Measurements from ENCODE around the gene IGLON5. TPM values are rescaled to one million over a fixed set of nuclear protein-coding genes. Genes with fewer than 3 reads are reported as not detected.

IGLON5 gene
- total and polyA plus RNA-seq, 12 donors = 0.14 to 0.19 TPM; not detected in 10

DNA sequence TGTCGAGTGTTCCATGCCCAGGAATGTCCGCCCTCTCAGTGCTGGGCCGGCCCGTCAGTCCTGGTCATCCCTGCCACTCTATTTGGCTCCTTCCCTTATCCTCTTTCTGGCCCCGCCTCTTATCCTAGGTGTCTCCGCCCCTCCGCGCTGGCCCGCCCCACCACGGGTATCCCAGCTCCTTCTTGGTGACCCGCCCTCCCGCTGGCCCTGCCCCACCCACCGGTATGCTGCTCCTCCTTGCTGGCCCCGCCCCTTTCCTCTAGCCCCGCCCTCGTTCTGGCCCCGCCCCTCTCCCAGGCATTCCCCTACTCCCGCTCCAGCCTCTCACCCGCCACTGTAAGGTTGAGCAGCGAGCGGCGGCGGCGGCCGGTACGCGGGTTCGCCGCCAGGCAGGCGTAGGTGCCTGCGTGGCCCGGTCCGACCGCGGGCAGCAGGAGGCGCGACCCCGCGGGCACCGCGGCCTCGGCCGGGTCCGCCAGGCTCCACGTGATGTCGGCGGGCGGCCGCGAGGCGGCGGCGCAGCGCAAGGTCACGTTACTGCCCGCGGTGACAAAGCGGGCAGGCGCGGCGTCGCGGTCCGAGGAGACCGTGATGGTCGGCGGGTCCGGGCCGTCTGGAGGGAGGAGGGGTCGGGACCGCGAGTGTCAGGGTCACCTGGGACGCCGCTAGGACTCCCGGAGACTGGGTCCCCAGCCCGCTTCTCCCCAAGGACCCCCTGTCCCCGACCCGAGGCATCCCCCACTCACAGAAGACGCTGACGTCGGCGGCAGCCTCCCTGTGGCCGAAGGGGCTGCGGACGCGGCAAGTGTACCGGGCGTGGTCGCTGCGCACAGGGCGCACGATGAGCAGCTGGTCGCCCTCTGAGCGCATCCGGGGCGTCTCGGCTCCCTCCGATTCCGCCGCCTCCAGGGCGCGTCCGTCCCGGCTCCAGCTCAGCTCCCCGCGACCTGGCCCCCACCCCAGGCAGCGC is 28.5 kb downstream of the IGLON5 start:
- TF ChIP-seq CTCF (IDR thresholded peaks at IDR 0.05) = peak in 6 of 9 donors; percentile 6 to 43 (median 24)
- peak overlapping the region in 9 of 10 donors; percentile 32 to 78 (median 62) for H3K27ac ChIP-seq
- intact Hi-C loops (cut with DNase I) = loop anchor here in 7 of 10 donors (1.0 to 10.0 kb wide), 13 partner anchors 23 to 315 kb away; partner anchors contain the start of genes ETFB (in 3 of the 7) and C19orf84 (in 1 of the 7)

DNA sequence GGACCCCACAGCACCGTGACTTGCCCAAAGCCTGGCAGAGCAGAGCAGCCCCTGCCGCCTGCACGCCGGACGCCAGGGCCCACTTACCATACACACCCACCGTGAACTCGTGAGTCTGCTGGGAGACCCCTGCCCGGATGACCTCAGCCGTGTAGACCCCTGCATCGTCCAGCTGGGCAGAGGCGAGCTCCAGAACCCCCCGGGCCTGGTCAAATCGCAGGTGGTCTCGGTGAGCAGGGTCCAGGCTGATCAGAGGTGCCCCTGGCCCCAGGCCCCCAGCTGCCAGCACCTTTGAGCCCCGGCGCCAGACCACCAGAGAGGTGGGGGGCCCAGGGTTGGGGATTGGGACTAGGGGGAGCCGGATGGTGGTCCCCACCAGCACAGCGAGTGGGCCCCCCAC is 29.6 kb downstream of the IGLON5 start:
- intact Hi-C loops (cut with DNase I) = loop anchor here in 2 of 10 donors (2.0 to 10.0 kb wide), 2 partner anchors 98 to 314 kb away; no protein-coding TSS in a partner anchor
- WGBS, 2 donors = 94 to 95% methylated on average over 18 of the region's 18 CpGs
- DNase-seq (no peak), ATAC-seq (no peak)
- Histone ChIP-seq H3K4me3 (no peak overlapping the region), H3K4me1 (peaks cover 0 to 24% (median 19%) of the 10 kb centered on the region in 9 donors), H3K27me3 (no peaks in the 10 kb centered on the region), H3K9me3 (no peaks in the 10 kb centered on the region), H3K27ac (peak overlapping the region in 1 of 10 donors; percentile 72), H3K36me3 (peaks cover 0 to 19% (median 12%) of the 10 kb centered on the region in 9 donors)
- TF ChIP-seq CTCF (IDR thresholded peaks at IDR 0.05) = no peak

More for the DNA sequence above, 28.5 kb downstream of the IGLON5 start:
- Histone ChIP-seq H3K36me3 (peaks cover 0 to 12% (median 7%) of the 10 kb centered on the region in 9 donors), H3K4me1 (peaks cover 0 to 24% (median 19%) of the 10 kb centered on the region in 9 donors), H3K9me3 (no peaks in the 10 kb centered on the region), H3K27me3 (no peaks in the 10 kb centered on the region), H3K4me3 (peak overlapping the region; percentile 47 to 77 (median 62))
- peak; percentile 97 to 99 for DNase-seq
- WGBS, 2 donors = 2% methylated on average over 93 to 107 of the region's 107 CpGs
- peak; percentile 95 to 98 (median 96) for ATAC-seq

DNA sequence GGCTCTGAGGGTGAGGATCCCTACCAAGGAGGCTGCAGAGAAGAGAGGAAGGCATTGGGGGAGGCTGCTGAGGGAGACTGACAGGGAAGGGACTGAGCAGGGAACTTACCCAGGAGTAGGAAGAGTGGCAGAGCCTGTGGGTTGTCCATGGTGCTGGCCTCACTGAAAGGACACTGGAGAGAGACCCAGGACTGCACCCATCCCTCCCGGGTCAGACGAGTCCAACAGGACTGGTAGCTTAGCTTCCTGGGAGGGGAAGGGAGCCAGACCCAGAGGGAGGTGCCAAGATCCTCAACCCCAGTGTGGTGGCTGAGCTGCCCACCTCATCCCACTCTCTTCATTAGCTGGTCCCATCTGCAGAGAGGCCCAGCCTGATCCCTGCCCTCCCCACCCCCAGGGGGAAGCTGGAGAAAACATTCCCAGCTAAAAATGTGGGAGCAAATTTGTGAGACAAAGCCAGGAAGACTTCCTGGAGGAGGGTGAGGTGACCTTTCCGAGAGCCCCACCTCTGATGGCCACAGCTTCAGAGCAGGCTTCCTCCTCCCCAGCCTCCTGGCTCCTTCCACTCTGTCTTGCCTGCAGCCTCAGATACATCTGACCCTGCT is 30.6 kb downstream of the IGLON5 start, which contains the start of gene VSIG10L:
TSS of gene VSIG10L (minus strand) at position 164 of the 605 bp plus-strand sequence. CDS start at position 149, 15 bp downstream.
- intact Hi-C loops (cut with DNase I) = loop anchor here in 2 of 10 donors (2.0 to 10.0 kb wide), 2 partner anchors 97 to 313 kb away; no protein-coding TSS in a partner anchor
- Histone ChIP-seq H3K36me3 (peaks cover 0 to 30% (median 22%) of the 10 kb centered on the region in 9 donors), H3K9me3 (no peaks in the 10 kb centered on the region), H3K4me1 (peaks cover 0 to 24% (median 19%) of the 10 kb centered on the region in 9 donors), H3K27ac (peak within 1 kb of the TSS in 1 of 10 donors; percentile 72), H3K27me3 (no peaks in the 10 kb centered on the region), H3K4me3 (no peak within 1 kb of the TSS)
- no peak for DNase-seq
- WGBS, 2 donors = 54 to 55% methylated on average over 3 of the region's 3 CpGs
- ATAC-seq = no peak
- no peak for TF ChIP-seq CTCF (IDR thresholded peaks at IDR 0.05)
